ENCODE measurements around the gene CALM3.

- TF ChIP-seq, protein P1, sequence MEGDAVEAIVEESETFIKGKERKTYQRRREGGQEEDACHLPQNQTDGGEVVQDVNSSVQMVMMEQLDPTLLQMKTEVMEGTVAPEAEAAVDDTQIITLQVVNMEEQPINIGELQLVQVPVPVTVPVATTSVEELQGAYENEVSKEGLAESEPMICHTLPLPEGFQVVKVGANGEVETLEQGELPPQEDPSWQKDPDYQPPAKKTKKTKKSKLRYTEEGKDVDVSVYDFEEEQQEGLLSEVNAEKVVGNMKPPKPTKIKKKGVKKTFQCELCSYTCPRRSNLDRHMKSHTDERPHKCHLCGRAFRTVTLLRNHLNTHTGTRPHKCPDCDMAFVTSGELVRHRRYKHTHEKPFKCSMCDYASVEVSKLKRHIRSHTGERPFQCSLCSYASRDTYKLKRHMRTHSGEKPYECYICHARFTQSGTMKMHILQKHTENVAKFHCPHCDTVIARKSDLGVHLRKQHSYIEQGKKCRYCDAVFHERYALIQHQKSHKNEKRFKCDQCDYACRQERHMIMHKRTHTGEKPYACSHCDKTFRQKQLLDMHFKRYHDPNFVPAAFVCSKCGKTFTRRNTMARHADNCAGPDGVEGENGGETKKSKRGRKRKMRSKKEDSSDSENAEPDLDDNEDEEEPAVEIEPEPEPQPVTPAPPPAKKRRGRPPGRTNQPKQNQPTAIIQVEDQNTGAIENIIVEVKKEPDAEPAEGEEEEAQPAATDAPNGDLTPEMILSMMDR (conservative IDR thresholded peaks at IDR 0.05 in 1 of 2, IDR thresholded peaks at IDR 0.05 in 1 of 2; ENCODE audit: extremely low read depth in 1 of 2, insufficient read depth in 1 of 2, low read depth in 1 of 2, low read length in 2 of 2), result no peak
- no peak for TF ChIP-seq EZH2 (IDR thresholded peaks at IDR 0.05; ENCODE audit: borderline replicate concordance, low read length)
Observed at GRCh38 chr19:46639358-46640182, 38.4 kb downstream of the CALM3 start.

Data from mammary epithelial cell (primary cell).